ENCODE measurements around the gene APOD.

DNA sequence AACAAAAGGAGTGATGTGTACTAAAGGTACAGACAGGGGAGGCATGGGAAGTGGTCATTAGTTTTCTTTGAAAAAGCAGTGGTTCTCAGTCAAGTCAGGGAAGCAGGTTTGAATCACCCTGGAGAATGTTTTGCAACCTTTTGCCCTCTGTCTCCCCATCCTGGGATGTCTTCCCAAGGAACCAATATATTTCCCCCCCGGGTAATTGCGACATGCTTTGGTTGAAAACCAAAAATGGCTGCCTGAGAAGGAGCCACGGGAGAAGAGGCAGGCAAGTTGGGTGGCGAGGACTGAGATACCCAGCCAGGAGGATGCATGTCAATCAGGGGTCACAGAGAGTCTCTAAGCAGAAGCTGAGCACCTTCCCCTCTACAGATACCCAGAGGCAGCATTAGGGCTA lies 20.4 kb downstream of the APOD start:
- TF ChIP-seq RXRA (IDR thresholded peaks at IDR 0.05; ENCODE audit: insufficient read depth, low read depth, low read length) (no peak), SIX5 (IDR thresholded peaks at IDR 0.05; ENCODE audit: low read depth, low read length) (no peak), YY1 (IDR thresholded peaks at IDR 0.05; ENCODE audit: low read depth, low read length) (no peak), JUN (IDR thresholded peaks at IDR 0.05; ENCODE audit: low read depth, low read length) (no peak)
